ENCODE data around the gene NBPF4. TPM values are rescaled to one million over a fixed set of nuclear protein-coding genes. Genes with fewer than 3 reads are reported as not detected.

The NBPF4 gene
- total RNA-seq, 1 experiment from 2014 or later = not detected

DNA sequence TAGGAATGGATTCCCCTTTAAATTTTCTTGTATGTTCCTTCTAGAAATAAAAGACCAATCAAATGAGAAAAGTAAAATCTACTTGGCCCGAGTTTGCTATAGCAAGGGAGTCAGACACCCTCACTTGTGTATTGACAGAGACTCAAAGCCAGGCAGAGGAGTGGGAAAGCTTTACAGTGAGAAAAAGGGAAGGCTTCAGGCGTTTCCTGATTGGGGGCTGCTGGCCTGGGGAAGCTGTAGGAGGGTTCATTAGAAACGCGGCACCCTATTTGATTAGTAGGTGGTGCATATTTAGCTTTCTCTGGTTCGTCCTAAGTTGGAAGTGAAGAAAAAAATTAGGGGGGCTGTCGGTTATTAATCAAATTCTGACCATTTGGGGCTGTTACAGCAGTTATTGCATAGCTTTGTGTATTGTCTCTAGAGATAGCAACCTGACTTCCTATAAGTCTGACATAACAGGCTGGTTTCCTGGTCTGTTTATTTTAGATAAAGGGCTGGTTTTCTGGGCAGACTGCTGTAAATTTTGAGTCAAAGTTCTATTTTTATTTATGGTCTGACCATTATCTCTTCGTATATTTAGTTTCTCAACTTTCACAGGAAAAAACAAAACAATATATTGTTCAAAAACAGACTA is 53.8 kb downstream of the NBPF4 start (continued):
- TF ChIP-seq, protein P1, sequence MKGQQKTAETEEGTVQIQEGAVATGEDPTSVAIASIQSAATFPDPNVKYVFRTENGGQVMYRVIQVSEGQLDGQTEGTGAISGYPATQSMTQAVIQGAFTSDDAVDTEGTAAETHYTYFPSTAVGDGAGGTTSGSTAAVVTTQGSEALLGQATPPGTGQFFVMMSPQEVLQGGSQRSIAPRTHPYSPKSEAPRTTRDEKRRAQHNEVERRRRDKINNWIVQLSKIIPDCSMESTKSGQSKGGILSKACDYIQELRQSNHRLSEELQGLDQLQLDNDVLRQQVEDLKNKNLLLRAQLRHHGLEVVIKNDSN (CRISPR knock-in tag; IDR thresholded peaks at IDR 0.05) = no peak
- TF ChIP-seq, protein P2, sequence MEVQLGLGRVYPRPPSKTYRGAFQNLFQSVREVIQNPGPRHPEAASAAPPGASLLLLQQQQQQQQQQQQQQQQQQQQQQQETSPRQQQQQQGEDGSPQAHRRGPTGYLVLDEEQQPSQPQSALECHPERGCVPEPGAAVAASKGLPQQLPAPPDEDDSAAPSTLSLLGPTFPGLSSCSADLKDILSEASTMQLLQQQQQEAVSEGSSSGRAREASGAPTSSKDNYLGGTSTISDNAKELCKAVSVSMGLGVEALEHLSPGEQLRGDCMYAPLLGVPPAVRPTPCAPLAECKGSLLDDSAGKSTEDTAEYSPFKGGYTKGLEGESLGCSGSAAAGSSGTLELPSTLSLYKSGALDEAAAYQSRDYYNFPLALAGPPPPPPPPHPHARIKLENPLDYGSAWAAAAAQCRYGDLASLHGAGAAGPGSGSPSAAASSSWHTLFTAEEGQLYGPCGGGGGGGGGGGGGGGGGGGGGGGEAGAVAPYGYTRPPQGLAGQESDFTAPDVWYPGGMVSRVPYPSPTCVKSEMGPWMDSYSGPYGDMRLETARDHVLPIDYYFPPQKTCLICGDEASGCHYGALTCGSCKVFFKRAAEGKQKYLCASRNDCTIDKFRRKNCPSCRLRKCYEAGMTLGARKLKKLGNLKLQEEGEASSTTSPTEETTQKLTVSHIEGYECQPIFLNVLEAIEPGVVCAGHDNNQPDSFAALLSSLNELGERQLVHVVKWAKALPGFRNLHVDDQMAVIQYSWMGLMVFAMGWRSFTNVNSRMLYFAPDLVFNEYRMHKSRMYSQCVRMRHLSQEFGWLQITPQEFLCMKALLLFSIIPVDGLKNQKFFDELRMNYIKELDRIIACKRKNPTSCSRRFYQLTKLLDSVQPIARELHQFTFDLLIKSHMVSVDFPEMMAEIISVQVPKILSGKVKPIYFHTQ (CRISPR knock-in tag; IDR thresholded peaks at IDR 0.05) = no peak
- no peak for TF ChIP-seq SMAD4 (CRISPR knock-in tag; IDR thresholded peaks at IDR 0.05)
- no peak for TF ChIP-seq ZBTB21 (CRISPR knock-in tag; IDR thresholded peaks at IDR 0.05; ENCODE audit: borderline replicate concordance)

DNA sequence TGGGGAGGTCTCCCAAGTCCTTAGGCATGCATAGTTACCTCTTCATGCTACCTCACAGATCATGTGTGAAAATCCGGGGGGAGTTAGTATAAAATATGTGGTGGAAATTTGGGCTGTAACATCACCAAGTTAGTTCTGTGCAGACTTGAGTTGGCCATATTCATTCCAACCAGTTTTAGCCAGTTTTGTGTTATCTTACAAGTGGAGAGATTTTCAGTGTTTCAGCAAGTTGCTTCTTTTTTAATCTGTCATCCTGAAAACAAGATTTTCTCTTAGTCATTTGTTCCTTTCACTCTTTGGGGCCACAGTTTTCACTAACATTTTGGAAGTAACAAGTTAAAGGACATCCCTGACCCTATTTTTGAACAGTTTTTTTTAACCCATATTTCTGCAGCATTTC is 55.1 kb downstream of the NBPF4 start:
- Mint-ChIP-seq H3K4me1 (0 out of 2 replicates have a peak, but pooled peaks cover 3% of the 10 kb centered on the region), H3K4me3 (no peak overlapping the region), H3K27me3 (ENCODE audit: low read depth) (no peaks in the 10 kb centered on the region), H3K36me3 (peaks cover 36% of the 10 kb centered on the region), H3K9me3 (peaks cover 16% of the 10 kb centered on the region), H3K27ac (no peak overlapping the region)
- ATAC-seq (no peak), DNase-seq (ENCODE audit: low spot score) (no peak)
- ChIA-PET CTCF (no interaction called here), POLR2A (no interaction called here)
- TF ChIP-seq FOXK1 (CRISPR knock-in tag; IDR thresholded peaks at IDR 0.05) (no peak), RELA (CRISPR knock-in tag; IDR thresholded peaks at IDR 0.05; ENCODE audit: borderline replicate concordance) (no peak), CREB1 (CRISPR knock-in tag; IDR thresholded peaks at IDR 0.05) (no peak), CBFB (CRISPR knock-in tag; IDR thresholded peaks at IDR 0.05; ENCODE audit: low read depth) (no peak), NFE2L1 (CRISPR knock-in tag; IDR thresholded peaks at IDR 0.05) (no peak), JUN (CRISPR knock-in tag; IDR thresholded peaks at IDR 0.05) (no peak), ZNF416 (CRISPR knock-in tag; IDR thresholded peaks at IDR 0.05) (no peak), JAZF1 (CRISPR knock-in tag; IDR thresholded peaks at IDR 0.05) (no peak), GRHL2 (CRISPR knock-in tag; IDR thresholded peaks at IDR 0.05; ENCODE audit: insufficient replicate concordance, severe bottlenecking) (no peak), ETV6 (CRISPR knock-in tag; IDR thresholded peaks at IDR 0.05) (no peak), GTF2I (CRISPR knock-in tag; conservative IDR thresholded peaks at IDR 0.05) (no peak), ZNF263 (CRISPR knock-in tag; IDR thresholded peaks at IDR 0.05; ENCODE audit: low read depth) (no peak), TCF7 (CRISPR knock-in tag; IDR thresholded peaks at IDR 0.05; ENCODE audit: low read depth) (no peak)
- TF ChIP-seq, protein P1 (CRISPR knock-in tag; IDR thresholded peaks at IDR 0.05) = no peak
- TF ChIP-seq, protein P3, sequence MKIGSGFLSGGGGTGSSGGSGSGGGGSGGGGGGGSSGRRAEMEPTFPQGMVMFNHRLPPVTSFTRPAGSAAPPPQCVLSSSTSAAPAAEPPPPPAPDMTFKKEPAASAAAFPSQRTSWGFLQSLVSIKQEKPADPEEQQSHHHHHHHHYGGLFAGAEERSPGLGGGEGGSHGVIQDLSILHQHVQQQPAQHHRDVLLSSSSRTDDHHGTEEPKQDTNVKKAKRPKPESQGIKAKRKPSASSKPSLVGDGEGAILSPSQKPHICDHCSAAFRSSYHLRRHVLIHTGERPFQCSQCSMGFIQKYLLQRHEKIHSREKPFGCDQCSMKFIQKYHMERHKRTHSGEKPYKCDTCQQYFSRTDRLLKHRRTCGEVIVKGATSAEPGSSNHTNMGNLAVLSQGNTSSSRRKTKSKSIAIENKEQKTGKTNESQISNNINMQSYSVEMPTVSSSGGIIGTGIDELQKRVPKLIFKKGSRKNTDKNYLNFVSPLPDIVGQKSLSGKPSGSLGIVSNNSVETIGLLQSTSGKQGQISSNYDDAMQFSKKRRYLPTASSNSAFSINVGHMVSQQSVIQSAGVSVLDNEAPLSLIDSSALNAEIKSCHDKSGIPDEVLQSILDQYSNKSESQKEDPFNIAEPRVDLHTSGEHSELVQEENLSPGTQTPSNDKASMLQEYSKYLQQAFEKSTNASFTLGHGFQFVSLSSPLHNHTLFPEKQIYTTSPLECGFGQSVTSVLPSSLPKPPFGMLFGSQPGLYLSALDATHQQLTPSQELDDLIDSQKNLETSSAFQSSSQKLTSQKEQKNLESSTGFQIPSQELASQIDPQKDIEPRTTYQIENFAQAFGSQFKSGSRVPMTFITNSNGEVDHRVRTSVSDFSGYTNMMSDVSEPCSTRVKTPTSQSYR (CRISPR knock-in tag; IDR thresholded peaks at IDR 0.05) = no peak
- TF ChIP-seq, protein P4, sequence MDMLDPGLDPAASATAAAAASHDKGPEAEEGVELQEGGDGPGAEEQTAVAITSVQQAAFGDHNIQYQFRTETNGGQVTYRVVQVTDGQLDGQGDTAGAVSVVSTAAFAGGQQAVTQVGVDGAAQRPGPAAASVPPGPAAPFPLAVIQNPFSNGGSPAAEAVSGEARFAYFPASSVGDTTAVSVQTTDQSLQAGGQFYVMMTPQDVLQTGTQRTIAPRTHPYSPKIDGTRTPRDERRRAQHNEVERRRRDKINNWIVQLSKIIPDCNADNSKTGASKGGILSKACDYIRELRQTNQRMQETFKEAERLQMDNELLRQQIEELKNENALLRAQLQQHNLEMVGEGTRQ (CRISPR knock-in tag; IDR thresholded peaks at IDR 0.05) = no peak
- TF ChIP-seq, protein P5, sequence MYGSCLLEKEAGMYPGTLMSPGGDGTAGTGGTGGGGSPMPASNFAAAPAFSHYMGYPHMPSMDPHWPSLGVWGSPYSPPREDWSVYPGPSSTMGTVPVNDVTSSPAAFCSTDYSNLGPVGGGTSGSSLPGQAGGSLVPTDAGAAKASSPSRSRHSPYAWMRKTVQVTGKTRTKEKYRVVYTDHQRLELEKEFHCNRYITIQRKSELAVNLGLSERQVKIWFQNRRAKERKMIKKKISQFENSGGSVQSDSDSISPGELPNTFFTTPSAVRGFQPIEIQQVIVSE (CRISPR knock-in tag; IDR thresholded peaks at IDR 0.05; ENCODE audit: borderline replicate concordance) = no peak
